Adrenal gland (tissue), 12 donors: Measurements from ENCODE around the gene SH3PXD2B. TPM values are rescaled to one million over a fixed set of nuclear protein-coding genes. Genes with fewer than 3 reads are reported as not detected.
"Not testable (repeated sequence)": the region's sequence is repeated elsewhere in the genome, so short reads cannot be mapped to it uniquely, and the experiment has no call there.

Experiments used
- DNase-seq, 7 donors: peaks; one replicate each; pipeline ENCODE4 v3.0.0-alpha.2; 2019 to 2020
- H3K27ac ChIP-seq, 5 donors: fragments of 200-600 bp; sonication (generic) in 4 of 5; 1 replicate in 3 of 5; 2 replicates in 2 of 5; pipeline versions ENCODE4 v1.5.1 to v1.8.0; 2016 to 2020; ENCODE audit warnings: mild to moderate bottlenecking in 1 of 5
- H3K27me3 ChIP-seq: fragments of 200-600 bp; 2 replicates; pipeline ENCODE4 v1.8.0; 2021
- H3K36me3 ChIP-seq, 2 donors: fragments of 200-600 bp; replicated peaks in 1 of 2; 1 replicate in 1 of 2; 2 replicates in 1 of 2; pipeline versions ENCODE4 v1.5.1 to v1.8.0; 2018 to 2022
- H3K4me1 ChIP-seq, 2 donors: fragments of 200-600 bp; replicated peaks in 1 of 2; 1 replicate in 1 of 2; 2 replicates in 1 of 2; pipeline versions ENCODE4 v1.5.1 to v1.8.0; 2018 to 2021
- H3K4me3 ChIP-seq, 4 donors: fragments of 200-600 bp; sonication (generic) in 3 of 4; one replicate each; pipeline ENCODE4 v1.5.1; 2016 to 2018
- H3K9me3 ChIP-seq, 3 donors: fragments of 200-600 bp; sonication (generic) in 1 of 3; replicated peaks in 1 of 3; 1 replicate in 2 of 3; 2 replicates in 1 of 3; pipeline versions ENCODE4 v1.5.1 to v1.8.0; 2016 to 2021
- CTCF ChIP-seq, 6 experiments: fragments of 450-650 bp in 4 of 6; fragments of 200-600 bp in 2 of 6; sonication (generic) in 1 of 6; IDR thresholded peaks; 1 replicate in 5 of 6; 2 replicates in 1 of 6; pipeline versions ENCODE4 v1.5.1 to v1.8.0; 2016 to 2021; ENCODE audit warnings: antibody characterized with exemption in 6 of 6, mild to moderate bottlenecking in 2 of 6, moderate library complexity in 1 of 6
- POLR2A ChIP-seq, 2 donors: fragments of 450-650 bp; IDR thresholded peaks; one replicate each; pipeline ENCODE4 v1.6.1; 2017; ENCODE audit warnings: antibody characterized with exemption in 2 of 2, mild to moderate bottlenecking in 2 of 2, moderate library complexity in 1 of 2
- WGBS, 4 donors: extraction: QIAGEN DNeasy Blood & Tissue Kit in 2 of 4; methylation state at CpG; one replicate each; pipeline versions ENCODE4 v1.1.5 to v1.1.7; 2013 to 2017; 5-methylcytosine and 5-hydroxymethylcytosine counted together
- intact Hi-C, 2 donors: fragments of 100-400 bp; cut with DNase I; formaldehyde crosslinking; loops; one replicate each; pipeline versions ENCODE4 v1.14.1 to v1.15.0; 2022 to 2023
- polyA plus RNA-seq, 3 donors: library from polyadenylated mRNA; stranded (reverse); fragments of 200-250 nt in 2 of 3; fragments of 350-450 nt in 1 of 3; fragmentation: Illumina TruSeq in 1 of 3; extraction: RNeasy Lipid Tissue Mini Kit (QIAGEN cat#74804) in 1 of 3; gene quantifications; one replicate each; pipeline ENCODE4 v1.2.3, GENCODE V29; 2013 to 2014
- total RNA-seq, 9 donors: library from RNA; depleted of rRNA in 4 of 9; stranded (reverse); fragments of >200 nt in 4 of 9; fragments of 120-200 nt in 1 of 9; fragmentation: NEBNext Ultra II Directional in 1 of 9; extraction: Animal tissue kit (Norgen Biotek cat#: 25700) in 1 of 9; gene quantifications; one replicate each; pipeline versions ENCODE4 v1.1.0 to v1.2.4, GENCODE V29; 2013 to 2023
- donor health status: healthy with polysubstance abuse.
- donor health status: Bipolar disorder and iron deficiency.
- donor health status: DM: yes; HTN: yes; CAD: no.
- donor health status: DM: no; HTN: no; CAD: no.
- donor health status: DM: no; HTN: no; CAD: no.
- donor health status: DM: yes; HTN: yes; CAD: no.

Gene SH3PXD2B
- total and polyA plus RNA-seq, 12 donors, result 15.2 to 111 (median 51.5) TPM

- Histone ChIP-seq H3K36me3 (peaks cover 0 to 24% of the 10 kb centered on the region in 2 donors), H3K9me3 (no peaks in the 10 kb centered on the region), H3K4me3 (no peak overlapping the region), H3K27ac (peak overlapping the region in 2 of 5 donors; percentile 42 to 89), H3K4me1 (peaks cover 9 to 61% of the 10 kb centered on the region in 2 donors), H3K27me3 (no peaks in the 10 kb centered on the region)
- intact Hi-C loops, result no loop called here
- 91 to 100% (median 97%) methylated on average over 4 of the region's 4 CpGs for WGBS, 4 donors
- TF ChIP-seq POLR2A (IDR thresholded peaks at IDR 0.05) (no peak), CTCF (IDR thresholded peaks at IDR 0.05) (no peak)
- DNase-seq, result no peak
Measured at GRCh38 chr5:172404746-172405145, 49.6 kb downstream of the SH3PXD2B start.

- WGBS, 4 donors, result 79 to 88% (median 85%) methylated on average over 7 of the region's 7 CpGs
- Histone ChIP-seq H3K27me3 (no peaks in the 10 kb centered on the region), H3K27ac (peak overlapping the region; percentile 1 to 89 (median 41)), H3K36me3 (peaks cover 0 to 24% of the 10 kb centered on the region in 2 donors), H3K9me3 (no peaks in the 10 kb centered on the region), H3K4me1 (peaks cover 9 to 64% of the 10 kb centered on the region in 2 donors), H3K4me3 (no peak overlapping the region)
- intact Hi-C loops, result no loop called here
- TF ChIP-seq CTCF (IDR thresholded peaks at IDR 0.05) (no peak), POLR2A (IDR thresholded peaks at IDR 0.05) (no peak)
- peak in 1 of 7 donors; percentile 8 for DNase-seq
Measured at GRCh38 chr5:172403817-172404216, 50.5 kb downstream of the SH3PXD2B start.

GRCh38 chr5:172403189-172403796 is 51.0 kb downstream of the SH3PXD2B start:
- no peak overlapping the region for H3K4me3 ChIP-seq
- H3K27me3 ChIP-seq, result no peaks in the 10 kb centered on the region
- no peak for TF ChIP-seq POLR2A (IDR thresholded peaks at IDR 0.05)
- TF ChIP-seq CTCF (IDR thresholded peaks at IDR 0.05), result no peak
- peaks cover 0 to 24% of the 10 kb centered on the region in 2 donors for H3K36me3 ChIP-seq
- peaks cover 9 to 62% of the 10 kb centered on the region in 2 donors for H3K4me1 ChIP-seq
- intact Hi-C loops, result no loop called here
- H3K27ac ChIP-seq, result peak overlapping the region; percentile 1 to 89 (median 41)
- peak; percentile 60 to 86 (median 76) for DNase-seq
- no peaks in the 10 kb centered on the region for H3K9me3 ChIP-seq
- WGBS, 4 donors, result 37 to 49% (median 47%) methylated on average over 10 to 11 of the region's 11 CpGs

- 70 to 86% (median 75%) methylated on average over 9 to 13 of the region's 13 CpGs for WGBS, 4 donors
- intact Hi-C loops, result no loop called here
- peak in 1 of 7 donors; percentile 8 for DNase-seq
- Histone ChIP-seq H3K36me3 (peaks cover 0 to 24% of the 10 kb centered on the region in 2 donors), H3K4me3 (no peak overlapping the region), H3K27me3 (no peaks in the 10 kb centered on the region), H3K4me1 (peaks cover 9 to 55% of the 10 kb centered on the region in 2 donors), H3K9me3 (no peaks in the 10 kb centered on the region), H3K27ac (peak overlapping the region; percentile 1 to 89 (median 41))
- TF ChIP-seq CTCF (IDR thresholded peaks at IDR 0.05), result no peak
- no peak for TF ChIP-seq POLR2A (IDR thresholded peaks at IDR 0.05)
Measured at GRCh38 chr5:172402531-172403188, 51.7 kb downstream of the SH3PXD2B start.

GRCh38 chr5:172402031-172402430 is 52.3 kb downstream of the SH3PXD2B start:
- Histone ChIP-seq H3K36me3 (peaks cover 0 to 24% of the 10 kb centered on the region in 2 donors), H3K27ac (peak overlapping the region in 1 of 5 donors; percentile 89), H3K4me1 (peaks cover 9 to 49% of the 10 kb centered on the region in 2 donors)
- WGBS, 4 donors, result 85 to 91% (median 88%) methylated on average over 6 of the region's 6 CpGs
- intact Hi-C loops, H3K9me3 ChIP-seq, H3K4me3 ChIP-seq, H3K27me3 ChIP-seq: not testable (repeated sequence)
- peak in 1 of 7 donors; percentile 4 for DNase-seq
